Activated CD8-positive, alpha-beta T cell treated with anti-CD3 and anti-CD28 coated beads for 36 hours (primary cell): ENCODE measurements around the gene FAM81A. TPM values are rescaled to one million over a fixed set of nuclear protein-coding genes. Genes with fewer than 3 reads are reported as not detected.

Experiments
- ATAC-seq: fragments of 200-7000 bp; cut with Tn5 transposase; one replicate; pipeline ENCODE4 v1.10.0; 2021; ENCODE audit warnings: mild to moderate bottlenecking, moderate library complexity
- CTCF ChIA-PET: fragments of 350-600 bp; sonication (Branson Sonifier 250); formaldehyde crosslinking; loops from one replicate; lab custom pipeline; 2021; ENCODE audit warnings: antibody characterized with exemption; lab: Charles Lee
- POLR2A ChIA-PET: fragments of 350-600 bp; sonication (Branson Sonifier 250); formaldehyde crosslinking; loops from one replicate; lab custom pipeline; 2021; ENCODE audit warnings: antibody characterized with exemption; lab: Charles Lee
- DNase-seq: peaks from one replicate; pipeline ENCODE4 v3.0.0-alpha.2; 2020
- H3K27ac Mint-ChIP-seq: one replicate; pipeline ENCODE4 v1.8.0; 2021; ENCODE audit warnings: mild to moderate bottlenecking, mixed read lengths
- H3K27me3 Mint-ChIP-seq: one replicate; pipeline ENCODE4 v1.8.0; 2021; ENCODE audit warnings: mixed read lengths
- H3K36me3 Mint-ChIP-seq: one replicate; pipeline ENCODE4 v1.8.0; 2021; ENCODE audit warnings: low read depth, mixed read lengths
- H3K4me1 Mint-ChIP-seq: one replicate; pipeline ENCODE4 v1.8.0; 2021; ENCODE audit warnings: low read depth, mixed read lengths
- H3K4me3 Mint-ChIP-seq: one replicate; pipeline ENCODE4 v1.8.0; 2021; ENCODE audit warnings: mild to moderate bottlenecking, moderate library complexity, mixed read lengths
- H3K9me3 Mint-ChIP-seq: one replicate; pipeline ENCODE4 v1.8.0; 2021; ENCODE audit warnings: mixed read lengths
- intact Hi-C: fragments of 100-400 bp; cut with micrococcal nuclease; formaldehyde crosslinking; loops from one replicate; pipeline ENCODE4 v1.10.0; 2022
- total RNA-seq, 2 experiments: library from RNA; stranded (reverse); gene quantifications; one replicate each; pipeline ENCODE4 v1.2.3, GENCODE V29; 2021
- TF ChIP-seq, protein P1 (sequence below): fragments of 200-600 bp; IDR thresholded peaks from one replicate; pipeline ENCODE4 v1.8.0; 2022; ENCODE audit warnings: antibody characterized with exemption, mild to moderate bottlenecking

Gene FAM81A
- total RNA-seq, 2 experiments from 2014 or later, result 1.2 to 1.5 TPM

- ATAC-seq, result no peak
- CTCF ChIA-PET, result interaction anchor here (1.6 kb wide), 1 partner anchor 64 kb away, joined by 4 read pairs; no protein-coding TSS in a partner anchor
Measured at GRCh38 chr15:59437142-59437816, 707 bp upstream of the FAM81A start.

GRCh38 chr15:59438625-59439290 is 772 bp downstream of the FAM81A start:
- Mint-ChIP-seq H3K4me3 (peak overlapping the region; percentile 59), H3K27me3 (peaks cover 48% of the 10 kb centered on the region), H3K9me3 (no peaks in the 10 kb centered on the region), H3K36me3 (no peaks in the 10 kb centered on the region), H3K4me1 (peaks cover 16% of the 10 kb centered on the region), H3K27ac (no peak overlapping the region)
- ChIA-PET CTCF (interaction anchor here (1.2 to 1.6 kb wide), 2 partner anchors 63 to 94 kb away, joined by 3 to 4 read pairs; no protein-coding TSS in a partner anchor), POLR2A (no interaction called here)
- TF ChIP-seq, protein P1, sequence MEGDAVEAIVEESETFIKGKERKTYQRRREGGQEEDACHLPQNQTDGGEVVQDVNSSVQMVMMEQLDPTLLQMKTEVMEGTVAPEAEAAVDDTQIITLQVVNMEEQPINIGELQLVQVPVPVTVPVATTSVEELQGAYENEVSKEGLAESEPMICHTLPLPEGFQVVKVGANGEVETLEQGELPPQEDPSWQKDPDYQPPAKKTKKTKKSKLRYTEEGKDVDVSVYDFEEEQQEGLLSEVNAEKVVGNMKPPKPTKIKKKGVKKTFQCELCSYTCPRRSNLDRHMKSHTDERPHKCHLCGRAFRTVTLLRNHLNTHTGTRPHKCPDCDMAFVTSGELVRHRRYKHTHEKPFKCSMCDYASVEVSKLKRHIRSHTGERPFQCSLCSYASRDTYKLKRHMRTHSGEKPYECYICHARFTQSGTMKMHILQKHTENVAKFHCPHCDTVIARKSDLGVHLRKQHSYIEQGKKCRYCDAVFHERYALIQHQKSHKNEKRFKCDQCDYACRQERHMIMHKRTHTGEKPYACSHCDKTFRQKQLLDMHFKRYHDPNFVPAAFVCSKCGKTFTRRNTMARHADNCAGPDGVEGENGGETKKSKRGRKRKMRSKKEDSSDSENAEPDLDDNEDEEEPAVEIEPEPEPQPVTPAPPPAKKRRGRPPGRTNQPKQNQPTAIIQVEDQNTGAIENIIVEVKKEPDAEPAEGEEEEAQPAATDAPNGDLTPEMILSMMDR, result no peak
- ATAC-seq (no peak), DNase-seq (no peak)
- intact Hi-C loops, result no loop called here

More at GRCh38 chr15:59437142-59437816, 707 bp upstream of the FAM81A start:
- intact Hi-C loops, result no loop called here
- no peaks in the 10 kb centered on the region for H3K9me3 Mint-ChIP-seq
- H3K4me3 Mint-ChIP-seq, result peak overlapping the region; percentile 72
- POLR2A ChIA-PET, result no interaction called here
- peaks cover 16% of the 10 kb centered on the region for H3K4me1 Mint-ChIP-seq
- H3K27me3 Mint-ChIP-seq, result peaks cover 51% of the 10 kb centered on the region
- H3K36me3 Mint-ChIP-seq, result no peaks in the 10 kb centered on the region
- H3K27ac Mint-ChIP-seq, result no peak overlapping the region
- no peak for DNase-seq
- TF ChIP-seq, protein P1, result no peak

GRCh38 chr15:59439576-59439975 is 1.6 kb downstream of the FAM81A start:
- Mint-ChIP-seq H3K4me1 (peaks cover 16% of the 10 kb centered on the region), H3K9me3 (no peaks in the 10 kb centered on the region), H3K27me3 (peaks cover 41% of the 10 kb centered on the region), H3K36me3 (no peaks in the 10 kb centered on the region), H3K27ac (no peak overlapping the region), H3K4me3 (no peak overlapping the region)
- ATAC-seq (no peak), DNase-seq (no peak)
- intact Hi-C loops, result no loop called here
- ChIA-PET CTCF (no interaction called here), POLR2A (interaction anchor here (1.2 kb wide), 1 partner anchor 168 kb away, joined by 3 read pairs; no protein-coding TSS in a partner anchor)
- TF ChIP-seq, protein P1, result no peak

DNA sequence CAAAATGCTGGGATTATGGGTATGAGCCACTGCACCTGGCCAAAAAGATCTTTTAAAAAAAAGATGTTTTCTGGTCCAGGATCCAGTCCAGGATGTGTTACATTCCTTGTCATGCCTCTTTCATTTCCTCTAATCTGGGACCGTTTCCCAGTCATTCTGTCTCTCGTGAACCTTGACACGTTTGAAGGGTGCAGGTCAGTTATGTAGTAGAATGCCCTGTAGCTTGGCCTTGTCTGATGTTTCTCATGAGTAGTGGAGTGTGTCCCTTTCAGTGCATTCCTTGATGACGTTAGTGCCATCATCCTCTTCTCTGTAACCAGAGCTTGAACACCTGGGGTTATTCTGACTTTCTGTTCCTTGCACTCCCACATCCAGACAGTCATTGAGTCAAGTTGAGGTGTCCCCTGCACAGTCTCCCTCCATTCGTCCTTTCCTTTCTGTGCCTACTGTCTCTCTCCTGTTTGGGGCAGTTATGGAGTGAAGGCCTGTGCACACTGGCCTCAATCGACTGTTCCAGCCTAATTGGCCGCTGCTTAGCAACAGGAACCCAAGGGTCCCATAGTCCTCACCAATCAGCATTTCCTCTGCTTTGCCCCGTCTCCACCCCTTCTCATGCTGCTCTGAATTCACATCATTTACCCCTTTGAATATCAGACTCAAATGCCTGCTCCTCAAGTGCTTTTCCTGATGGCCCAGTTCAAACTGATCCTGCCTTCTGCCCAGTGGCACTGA is 5.5 kb downstream of the FAM81A start:
- Mint-ChIP-seq H3K4me3 (no peak overlapping the region), H3K27me3 (peaks cover 15% of the 10 kb centered on the region)

More for the DNA sequence above, 5.5 kb downstream of the FAM81A start:
- no peak for DNase-seq
- Mint-ChIP-seq H3K4me1 (peaks cover 3% of the 10 kb centered on the region), H3K27ac (no peak overlapping the region), H3K36me3 (no peaks in the 10 kb centered on the region), H3K9me3 (no peaks in the 10 kb centered on the region)
- TF ChIP-seq, protein P1, result no peak
- intact Hi-C loops, result no loop called here
- ChIA-PET POLR2A (no interaction called here), CTCF (no interaction called here)
- no peak for ATAC-seq
